ENCODE data around the gene CTDSP1.

- TF ChIP-seq CTCF (IDR thresholded peaks at IDR 0.05; ENCODE audit: insufficient read depth, low read depth, low read length) (no peak), EZH2 (IDR thresholded peaks at IDR 0.05; ENCODE audit: insufficient read depth, low read length) (no peak)
Observed at GRCh38 chr2:218364196-218364595, 35.5 kb upstream of the CTDSP1 start.

Measured in astrocyte (in vitro differentiated cells and primary cell).